HG02852 (cell line): ENCODE measurements around the gene ANXA1.

Experiments used
- ATAC-seq: cut with Tn5 transposase; IDR thresholded peaks from one replicate; pipeline ENCODE4 v1.9.1; 2021; ENCODE audit warnings: mild to moderate bottlenecking, moderate library complexity; ENCODE audit not compliant: unreplicated experiment

The ANXA1 gene

GRCh38 chr9:73137286-73137899 lies 14.3 kb upstream of the ANXA1 start:
- no peak for ATAC-seq

DNA sequence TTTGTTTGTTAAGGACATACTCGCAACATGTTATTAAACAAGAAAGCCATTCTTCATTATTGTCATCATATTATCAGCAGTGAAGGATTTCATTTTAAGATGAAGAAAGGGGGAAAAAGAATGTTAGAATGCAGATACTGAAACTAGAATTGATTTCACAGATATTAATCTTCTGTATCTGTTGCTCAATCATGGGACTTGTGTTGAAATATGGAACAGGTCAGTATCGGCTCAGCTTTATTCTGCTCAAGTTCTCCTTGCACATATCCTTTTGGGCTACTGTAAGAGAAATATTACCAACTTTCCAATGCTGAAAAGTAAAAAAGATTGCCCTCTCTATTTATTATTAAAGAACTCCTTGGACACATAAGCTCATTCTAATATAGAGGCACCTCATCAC lies 13.8 kb upstream of the ANXA1 start:
- no peak for ATAC-seq

GRCh38 chr9:73138516-73138915 lies 13.1 kb upstream of the ANXA1 start:
- no peak for ATAC-seq

DNA sequence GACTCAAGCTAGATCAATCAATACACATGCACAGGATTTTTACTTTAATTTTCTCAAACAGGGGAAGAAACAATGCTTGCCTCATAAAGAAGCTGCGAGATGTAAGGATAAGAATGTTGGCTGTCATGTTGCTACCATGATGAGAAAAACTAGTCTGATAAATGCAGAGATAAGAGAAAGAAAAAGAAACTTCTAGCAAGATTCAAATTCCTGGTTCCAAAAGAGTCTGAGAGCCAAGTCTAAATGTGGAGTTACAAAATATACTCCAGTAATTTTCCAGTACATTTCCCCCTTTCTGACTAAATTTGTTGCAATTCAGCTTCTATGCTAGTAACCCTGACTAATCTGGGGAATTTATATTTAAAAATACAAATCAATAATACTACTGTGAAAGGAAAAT lies 10.4 kb upstream of the ANXA1 start:
- no peak for ATAC-seq

DNA sequence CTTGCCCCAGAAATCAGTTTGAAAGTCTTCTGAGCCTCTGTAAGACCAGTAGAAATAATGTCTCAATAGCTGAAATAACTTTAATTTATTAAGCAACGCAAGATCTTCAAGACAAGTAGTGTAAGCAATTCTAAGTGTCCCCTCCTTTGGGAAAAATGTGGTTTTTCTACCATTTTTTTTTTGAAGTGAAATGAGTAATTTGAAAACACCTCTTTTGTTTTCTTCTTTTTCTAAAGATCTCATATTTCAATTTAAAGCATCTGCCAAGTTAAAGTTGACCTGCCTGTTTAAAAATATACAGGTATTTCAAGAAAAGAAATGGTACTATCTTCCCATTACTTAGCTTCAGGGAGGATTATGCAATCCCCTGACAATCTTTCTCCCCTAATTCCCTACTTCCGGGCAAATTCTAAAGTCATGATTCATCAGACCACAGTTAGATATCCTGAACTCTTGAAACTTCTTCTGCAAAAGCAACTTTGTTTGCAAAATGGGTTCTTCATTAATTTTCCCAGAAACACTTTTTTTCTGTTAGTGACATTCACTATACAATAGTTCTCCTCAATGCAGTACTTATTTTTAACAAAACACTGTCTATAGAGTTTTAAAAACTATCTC lies 7.8 kb upstream of the ANXA1 start:
- no peak for ATAC-seq

GRCh38 chr9:73146111-73146815 lies 5.4 kb upstream of the ANXA1 start:
- ATAC-seq = no peak

- no peak for ATAC-seq
These were observed 3.2 kb upstream of the ANXA1 start for GRCh38 chr9:73148447-73148937.

GRCh38 chr9:73149371-73150067 lies 2.1 kb upstream of the ANXA1 start:
- peak; percentile 65 for ATAC-seq

DNA sequence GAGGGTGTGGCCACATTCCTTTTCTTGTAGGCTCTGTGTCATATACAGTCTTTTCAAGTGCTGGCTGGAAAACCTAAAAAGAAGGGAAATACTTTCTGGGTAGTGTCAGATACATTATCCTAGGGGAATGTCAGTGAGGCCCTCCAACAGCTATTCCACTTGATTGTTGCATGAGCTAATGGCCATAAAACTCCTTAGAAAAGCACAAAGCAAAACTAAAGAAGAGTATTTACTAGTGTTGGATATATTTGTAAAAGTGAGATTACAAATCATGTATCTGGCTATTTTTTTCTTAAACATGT lies 829 bp downstream of the ANXA1 start:
- no peak for ATAC-seq

DNA sequence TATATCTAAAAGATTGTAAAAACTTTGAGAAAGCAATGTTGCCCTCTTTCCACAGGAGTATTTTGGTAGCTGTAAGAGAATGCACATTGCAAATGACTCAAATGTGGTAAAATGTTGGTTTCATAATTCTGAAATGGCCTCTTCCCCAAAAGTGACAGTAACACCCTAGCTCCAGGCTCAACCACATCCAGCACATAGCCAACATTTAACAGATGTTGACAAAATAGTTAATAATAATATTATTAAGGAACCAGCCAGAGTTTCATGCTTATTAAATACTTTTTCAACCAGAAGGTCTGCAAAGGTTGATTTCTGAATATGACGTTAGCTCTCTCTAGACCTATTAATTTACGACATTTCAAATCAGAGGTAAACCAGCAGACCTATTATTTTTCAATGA lies 1.3 kb downstream of the ANXA1 start:
- peak; percentile 68 for ATAC-seq

GRCh38 chr9:73153793-73154227 lies 2.1 kb downstream of the ANXA1 start:
- ATAC-seq = no peak

DNA sequence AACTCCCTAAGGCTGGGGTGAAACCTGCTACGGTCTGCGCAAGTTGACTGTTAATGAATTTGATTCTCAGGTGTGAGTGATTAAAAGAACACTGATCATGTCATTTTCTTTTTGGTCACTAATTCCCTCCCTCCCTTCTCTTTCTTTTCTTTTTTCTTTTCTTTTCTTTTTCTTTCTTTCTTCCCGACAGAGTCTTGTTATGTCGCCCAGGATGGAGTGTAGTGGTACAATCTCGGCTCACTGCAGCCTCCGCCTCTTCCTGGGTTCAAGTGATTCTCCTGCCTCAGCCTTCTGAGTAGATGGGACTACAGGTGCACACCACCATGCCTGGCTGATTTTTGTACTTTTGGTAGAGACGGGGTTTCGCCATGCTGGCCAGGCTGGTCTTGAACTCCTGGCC lies 2.6 kb downstream of the ANXA1 start:
- ATAC-seq = no peak

DNA sequence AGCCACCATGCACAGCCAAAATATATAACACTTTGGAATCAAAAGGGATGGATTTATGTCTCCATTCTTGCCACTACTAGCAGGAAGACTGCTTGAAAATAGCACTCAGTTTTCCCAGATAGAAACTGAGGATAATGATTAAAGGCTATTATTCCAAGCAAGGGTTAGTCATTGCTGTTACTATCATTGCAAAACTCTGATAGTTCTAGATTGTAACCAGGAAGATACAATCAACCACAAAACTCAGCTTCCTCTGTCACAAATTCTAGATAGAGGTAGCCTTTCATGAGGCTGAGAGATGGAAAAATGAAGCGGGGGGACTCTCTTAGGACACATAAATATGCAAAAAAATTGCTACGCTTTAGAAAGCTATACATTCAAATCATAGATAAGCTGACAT lies 3.1 kb downstream of the ANXA1 start:
- no peak for ATAC-seq

DNA sequence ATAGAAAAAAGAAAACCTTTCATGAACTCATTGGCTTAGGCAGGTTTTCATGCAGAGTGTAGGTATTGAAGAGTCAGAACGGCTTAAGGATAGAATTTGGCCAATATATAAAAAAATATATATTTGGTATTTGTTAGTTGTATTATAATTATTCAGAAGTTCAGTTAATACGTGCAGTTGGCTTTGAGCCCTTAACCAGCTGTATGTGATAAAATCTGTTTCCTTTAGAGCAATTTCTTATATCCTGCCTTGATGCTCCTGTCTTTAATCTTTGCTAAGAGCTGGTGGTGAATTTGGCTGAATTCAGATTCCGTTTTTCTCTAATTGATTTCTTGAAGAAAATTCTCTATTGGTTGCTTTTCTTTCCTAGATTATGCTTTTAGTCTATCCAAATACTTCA lies 3.7 kb downstream of the ANXA1 start:
- ATAC-seq = no peak

DNA sequence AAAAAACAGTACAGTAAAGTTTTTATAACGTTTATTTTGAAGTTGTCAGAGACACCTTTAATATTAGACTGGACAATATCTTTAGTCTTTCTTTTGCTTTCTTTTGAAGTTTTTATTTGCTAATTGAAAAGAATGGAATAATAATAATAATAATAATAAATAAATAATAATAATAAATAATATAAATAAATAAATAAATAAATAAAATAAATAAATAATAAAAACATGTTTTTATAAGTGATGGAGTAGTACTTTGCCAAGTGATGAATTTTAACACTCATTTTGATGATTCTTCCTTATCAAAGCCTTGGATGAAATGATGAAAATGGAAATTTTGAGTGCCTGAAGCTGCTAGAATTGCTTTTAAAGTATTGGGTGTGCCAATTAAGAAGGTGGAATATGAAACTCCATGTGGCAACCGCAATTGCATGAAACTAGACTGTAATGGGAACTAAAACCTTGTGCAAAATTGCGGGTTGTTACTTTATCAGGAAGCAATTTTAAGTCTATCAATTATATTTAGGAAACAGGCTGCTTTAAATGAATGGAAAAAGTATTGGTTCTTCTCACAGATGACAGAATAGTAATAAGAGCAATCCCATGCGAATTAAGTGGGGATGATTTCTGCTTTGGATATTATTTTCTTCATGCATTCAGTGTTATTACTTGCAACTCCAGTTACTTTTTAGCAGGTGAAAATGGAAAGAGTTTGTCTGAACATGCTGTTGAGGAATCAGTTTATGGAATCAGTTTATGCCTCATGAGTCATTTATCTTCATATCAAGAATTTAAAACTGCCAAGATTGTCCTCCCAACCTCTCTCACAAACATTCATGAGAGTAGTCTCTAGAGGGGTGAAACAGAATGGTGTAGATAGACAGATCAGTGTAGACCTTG lies 4.6 kb downstream of the ANXA1 start:
- ATAC-seq = no peak

DNA sequence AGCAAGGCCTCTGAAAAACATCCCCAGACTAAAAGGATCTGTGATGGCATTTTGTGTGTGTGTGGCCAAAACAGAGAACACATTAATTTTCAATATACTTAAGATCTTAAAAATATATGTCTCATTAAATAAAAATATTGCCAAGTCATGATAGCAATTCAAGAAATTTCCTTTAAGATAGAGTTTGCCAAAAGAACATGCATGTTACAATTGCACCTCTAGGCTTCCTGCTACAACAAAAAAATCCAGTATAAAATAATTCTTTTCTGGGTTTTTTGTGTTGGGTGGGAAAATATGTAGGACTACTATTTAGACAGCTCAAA lies 5.2 kb downstream of the ANXA1 start:
- ATAC-seq = no peak

GRCh38 chr9:73157811-73158210 lies 6.1 kb downstream of the ANXA1 start:
- ATAC-seq = no peak

- no peak for ATAC-seq
These were observed 7.1 kb downstream of the ANXA1 start for GRCh38 chr9:73158723-73159122.

DNA sequence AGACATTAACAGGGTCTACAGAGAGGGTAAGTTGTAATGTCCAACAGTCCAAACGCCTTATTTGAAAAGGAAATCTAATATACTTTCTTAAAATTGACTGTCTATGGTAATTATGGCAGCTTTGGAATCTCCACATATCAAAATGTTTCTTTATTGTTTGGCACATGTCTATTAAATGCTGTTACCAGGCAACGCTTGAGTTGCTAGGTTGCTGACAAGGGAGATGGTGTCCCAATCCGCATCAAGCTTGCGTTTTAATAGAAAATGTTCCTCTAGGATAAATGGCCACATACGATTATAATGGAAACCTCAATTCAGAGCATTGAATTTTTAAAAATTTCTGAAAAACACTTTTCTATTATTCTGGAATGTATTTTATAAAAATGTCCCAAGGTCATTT lies 9.2 kb downstream of the ANXA1 start:
- ATAC-seq = no peak

- ATAC-seq = no peak
These were observed 11.5 kb downstream of the ANXA1 start for GRCh38 chr9:73162987-73163768.
